HFFc6 (cell line): ENCODE measurements around the gene EMP2. TPM values are rescaled to one million over a fixed set of nuclear protein-coding genes. Genes with fewer than 3 reads are reported as not detected.

Source experiments
- DNase-seq: peaks from one replicate; pipeline ENCODE4 v3.0.0-alpha.2; 2018
- H3K27ac Mint-ChIP-seq: 2 replicates; pipeline ENCODE4 v1.8.0; 2020; ENCODE audit warnings: mild to moderate bottlenecking, mixed read lengths
- H3K27me3 Mint-ChIP-seq: 2 replicates; pipeline ENCODE4 v1.8.0; 2021; ENCODE audit warnings: mild to moderate bottlenecking, moderate library complexity, mixed read lengths; ENCODE audit not compliant: insufficient read depth
- H3K36me3 Mint-ChIP-seq: 2 replicates; pipeline ENCODE4 v1.8.0; 2021; ENCODE audit warnings: low read depth, mixed read lengths
- H3K4me1 Mint-ChIP-seq: 2 replicates; pipeline ENCODE4 v1.8.0; 2020; ENCODE audit warnings: low read depth, mixed read lengths
- H3K4me3 Mint-ChIP-seq: 2 replicates; pipeline ENCODE4 v1.8.0; 2020; ENCODE audit warnings: mild to moderate bottlenecking, moderate library complexity, mixed read lengths
- H3K9me3 Mint-ChIP-seq: 2 replicates; pipeline ENCODE4 v1.8.0; 2020; ENCODE audit warnings: mild to moderate bottlenecking, mixed read lengths
- CTCF ChIP-seq: fragments of 200-600 bp; sonication (generic); IDR thresholded peaks from 2 replicates; pipeline ENCODE4 v1.5.0; 2021; ENCODE audit warnings: antibody characterized with exemption, mild to moderate bottlenecking
- total RNA-seq, 6 experiments: library from RNA; stranded (reverse); fragmentation: NEBNext Ultra II Directional; extraction: Animal tissue kit (Norgen Biotek cat#: 25700); gene quantifications; 2 replicates in 1 of 6; 3 replicates in 5 of 6; pipeline ENCODE4 v1.2.3, GENCODE V29; 2021

EMP2 gene
- total RNA-seq, 6 experiments from 2014 or later: 14.3 to 35.7 (median 29.7) TPM

GRCh38 chr16:10525214-10525825 lies 55.1 kb downstream of the EMP2 start:
- Mint-ChIP-seq H3K36me3 (no peaks in the 10 kb centered on the region), H3K4me1 (peaks cover 4% of the 10 kb centered on the region), H3K4me3 (no peak overlapping the region), H3K9me3 (no peaks in the 10 kb centered on the region), H3K27ac (no peak overlapping the region), H3K27me3 (no peaks in the 10 kb centered on the region; the same call in 1 of the 2 replicates)
- no peak for DNase-seq
- TF ChIP-seq CTCF: no peak

GRCh38 chr16:10522966-10523365 lies 57.4 kb downstream of the EMP2 start:
- Mint-ChIP-seq H3K36me3 (no peaks in the 10 kb centered on the region), H3K27ac (no peak overlapping the region), H3K4me1 (peaks cover 8% of the 10 kb centered on the region), H3K27me3 (no peaks in the 10 kb centered on the region; the same call in 1 of the 2 replicates), H3K4me3 (no peak overlapping the region), H3K9me3 (no peaks in the 10 kb centered on the region)
- TF ChIP-seq CTCF: no peak
- DNase-seq: no peak

GRCh38 chr16:10521681-10522274 lies 58.6 kb downstream of the EMP2 start:
- no peak overlapping the region for H3K4me3 Mint-ChIP-seq
- no peaks in the 10 kb centered on the region for H3K9me3 Mint-ChIP-seq
- H3K36me3 Mint-ChIP-seq: no peaks in the 10 kb centered on the region
- H3K4me1 Mint-ChIP-seq: peaks cover 8% of the 10 kb centered on the region
- no peaks in the 10 kb centered on the region; the same call in 1 of the 2 replicates for H3K27me3 Mint-ChIP-seq
- no peak overlapping the region for H3K27ac Mint-ChIP-seq
- TF ChIP-seq CTCF: peak; percentile 93
- DNase-seq: peak; percentile 56

- no peak for TF ChIP-seq CTCF
- no peaks in the 10 kb centered on the region; the same call in 1 of the 2 replicates for H3K27me3 Mint-ChIP-seq
- no peak for DNase-seq
- no peaks in the 10 kb centered on the region for H3K36me3 Mint-ChIP-seq
- no peak overlapping the region for H3K4me3 Mint-ChIP-seq
- peaks cover 8% of the 10 kb centered on the region for H3K4me1 Mint-ChIP-seq
- H3K27ac Mint-ChIP-seq: no peak overlapping the region
- H3K9me3 Mint-ChIP-seq: no peaks in the 10 kb centered on the region
These were observed 59.4 kb downstream of the EMP2 start for GRCh38 chr16:10520869-10521578.

- H3K4me3 Mint-ChIP-seq: no peak overlapping the region
- 0 out of 2 replicates have a peak overlapping the region, but pooled peaks have one; percentile 20 for H3K27ac Mint-ChIP-seq
- H3K4me1 Mint-ChIP-seq: peaks cover 9% of the 10 kb centered on the region
- no peak for TF ChIP-seq CTCF
- no peaks in the 10 kb centered on the region for H3K9me3 Mint-ChIP-seq
- no peaks in the 10 kb centered on the region for H3K27me3 Mint-ChIP-seq
- no peaks in the 10 kb centered on the region for H3K36me3 Mint-ChIP-seq
- no peak for DNase-seq
These were observed 60.2 kb downstream of the EMP2 start for GRCh38 chr16:10519929-10520868.
